Daoy (cell line): ENCODE data around the gene STARD13. TPM values are rescaled to one million over a fixed set of nuclear protein-coding genes. Genes with fewer than 3 reads are reported as not detected.

Experiments used
- DNase-seq: peaks from one replicate; pipeline ENCODE4 v3.0.0-alpha.2; 2015; ENCODE audit warnings: low read depth
- total RNA-seq: library from RNA; depleted of rRNA; stranded (reverse); fragments of >200 nt; shearing (Covaris generic); gene quantifications from 2 replicates; pipeline ENCODE4 v1.2.3, GENCODE V29; 2014; rRNA removed

STARD13 gene
- 7.0 TPM in 2 replicates for total RNA-seq

GRCh38 chr13:33285420-33286124 lies at the start of gene STARD13:
Gene STARD13, minus strand, starts transcription at chr13:33285755. Its CDS starts 117 bp downstream, at chr13:33285638.
- peak; percentile 93 for DNase-seq

- DNase-seq: no peak
Measured at GRCh38 chr13:33334831-33335230, 49.3 kb upstream of the STARD13 start.

DNA sequence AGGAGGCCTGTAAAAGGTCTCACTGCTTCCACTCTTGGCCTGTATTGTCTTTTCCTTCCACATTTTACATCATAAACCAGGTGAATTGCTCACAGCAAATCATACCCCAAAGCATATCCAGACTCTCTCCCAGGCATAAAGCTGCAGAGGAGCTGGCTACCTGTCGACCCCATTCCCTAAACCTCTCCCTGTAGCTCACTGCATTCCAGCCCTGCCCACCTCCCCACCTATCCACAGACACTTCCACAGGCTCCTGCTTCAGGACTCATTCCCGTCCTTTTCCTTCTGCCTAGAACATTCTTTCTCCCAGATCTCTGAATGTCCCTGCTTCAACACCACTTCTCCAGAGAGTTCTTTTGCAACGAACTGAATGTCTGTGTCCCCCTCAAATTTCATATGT lies 46.4 kb upstream of the STARD13 start:
- no peak for DNase-seq

GRCh38 chr13:33330483-33330882 lies 44.9 kb upstream of the STARD13 start:
- DNase-seq: no peak

GRCh38 chr13:33328701-33329100 lies 43.1 kb upstream of the STARD13 start:
- DNase-seq: no peak

- no peak for DNase-seq
Measured at GRCh38 chr13:33326723-33327122, 41.2 kb upstream of the STARD13 start.

DNA sequence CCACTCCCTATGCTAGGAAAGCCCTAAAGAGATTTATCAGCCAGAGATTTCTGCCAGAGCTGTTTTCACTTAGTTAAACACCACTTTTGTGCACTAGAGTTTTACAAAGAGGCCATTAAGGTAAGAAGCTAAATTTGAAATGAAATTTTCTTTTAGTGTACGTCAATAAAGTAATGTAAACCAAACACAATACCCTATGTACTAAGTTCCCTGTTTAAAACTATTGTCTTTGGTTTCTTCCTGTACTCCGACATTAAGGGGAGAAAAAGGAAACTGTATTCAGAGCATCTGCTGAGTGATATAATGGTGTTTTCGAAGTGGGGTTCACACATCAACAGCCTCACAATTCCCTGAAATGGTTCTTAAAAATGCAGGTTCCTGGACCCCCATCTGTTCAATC lies 40.7 kb upstream of the STARD13 start:
- DNase-seq: no peak

GRCh38 chr13:33323801-33324510 lies 38.4 kb upstream of the STARD13 start:
- DNase-seq: no peak

DNA sequence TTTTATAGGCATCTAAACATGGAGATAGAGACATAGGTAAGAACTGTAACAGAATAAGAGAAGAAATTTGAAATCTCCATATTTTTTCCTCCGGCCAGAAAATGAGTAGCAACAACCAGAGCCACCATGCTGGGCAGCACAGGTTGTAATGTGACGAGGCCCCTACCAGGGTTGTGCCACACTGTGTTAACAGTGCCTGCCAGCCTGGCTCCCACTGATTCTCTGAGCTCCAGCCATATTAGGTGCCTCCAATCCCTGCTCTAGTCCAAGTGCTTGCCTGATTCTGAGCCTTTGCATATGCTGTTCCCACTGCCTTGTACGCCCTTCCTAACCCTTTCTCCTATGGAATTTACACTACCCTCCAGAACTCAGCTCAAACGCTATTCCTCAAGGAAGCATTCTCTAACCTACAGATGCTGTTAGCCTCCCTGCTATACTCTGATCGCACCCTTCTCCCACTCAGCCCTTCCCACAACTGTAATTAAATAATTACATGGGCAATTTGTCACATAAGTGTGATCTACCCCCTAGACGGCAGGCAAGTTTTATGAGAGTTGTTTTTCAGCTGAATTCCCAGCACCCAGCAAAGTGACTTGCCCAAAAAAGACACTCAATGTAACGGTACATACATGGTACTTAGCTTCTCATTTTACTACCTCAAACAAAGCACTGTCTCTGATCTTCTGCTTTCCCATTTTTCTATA lies 37.6 kb upstream of the STARD13 start:
- DNase-seq: no peak

DNA sequence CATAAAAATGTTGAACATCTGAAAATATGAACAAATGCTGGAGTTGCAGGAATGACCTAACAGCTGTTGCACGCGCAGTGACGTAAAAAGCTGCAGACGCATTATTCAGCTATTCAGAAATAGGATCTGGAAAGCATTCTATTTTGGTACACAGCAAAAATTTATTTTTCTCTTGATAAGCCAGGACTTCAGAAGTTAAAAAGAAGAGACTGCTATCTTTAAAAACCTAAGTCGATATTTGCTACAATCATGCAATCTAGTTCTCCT lies 36.9 kb upstream of the STARD13 start:
- DNase-seq: no peak

DNA sequence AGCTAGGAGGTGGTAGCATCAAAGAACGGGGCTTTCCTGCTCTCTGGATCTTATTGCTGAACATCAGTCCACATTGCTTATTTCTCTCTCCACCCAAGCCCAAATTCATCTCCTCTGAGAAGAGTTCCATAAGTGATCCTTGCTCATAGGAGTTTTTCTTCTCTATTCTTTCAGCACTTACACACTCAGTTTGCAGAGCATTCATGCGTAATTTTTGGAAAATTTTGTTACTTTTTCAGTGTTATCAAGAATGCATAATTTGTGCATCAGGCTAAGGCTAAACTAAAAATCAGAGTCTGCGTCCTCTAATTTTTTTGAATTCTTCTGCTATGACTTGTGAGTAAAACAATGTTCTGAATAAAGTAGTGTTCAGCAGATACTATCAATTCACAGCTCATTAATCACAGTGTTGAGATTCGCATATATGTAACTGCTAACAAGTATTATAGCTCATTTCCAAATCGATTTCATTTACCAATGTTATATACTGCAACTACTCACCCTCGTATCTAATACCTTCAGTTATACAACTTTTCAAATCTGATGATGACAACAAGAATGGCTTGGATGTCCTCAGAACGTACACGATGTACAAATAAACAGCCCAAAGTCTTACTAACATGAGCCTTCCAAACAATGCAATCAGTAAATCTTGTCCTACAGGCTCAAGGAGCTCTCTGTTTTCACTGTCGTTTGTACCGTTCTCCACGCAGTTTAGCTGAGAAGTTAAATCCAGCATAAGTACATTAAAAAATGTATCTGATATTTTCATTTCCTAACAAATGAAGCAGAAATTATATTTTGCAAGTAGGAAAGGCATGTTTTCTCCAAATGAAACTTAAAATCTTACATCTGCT lies 36.4 kb upstream of the STARD13 start:
- DNase-seq: no peak

- no peak for DNase-seq
Measured at GRCh38 chr13:33319859-33320258, 34.3 kb upstream of the STARD13 start.

- no peak for DNase-seq
Measured at GRCh38 chr13:33318744-33319143, 33.2 kb upstream of the STARD13 start.

GRCh38 chr13:33318037-33318436 lies 32.5 kb upstream of the STARD13 start:
- DNase-seq: no peak

DNA sequence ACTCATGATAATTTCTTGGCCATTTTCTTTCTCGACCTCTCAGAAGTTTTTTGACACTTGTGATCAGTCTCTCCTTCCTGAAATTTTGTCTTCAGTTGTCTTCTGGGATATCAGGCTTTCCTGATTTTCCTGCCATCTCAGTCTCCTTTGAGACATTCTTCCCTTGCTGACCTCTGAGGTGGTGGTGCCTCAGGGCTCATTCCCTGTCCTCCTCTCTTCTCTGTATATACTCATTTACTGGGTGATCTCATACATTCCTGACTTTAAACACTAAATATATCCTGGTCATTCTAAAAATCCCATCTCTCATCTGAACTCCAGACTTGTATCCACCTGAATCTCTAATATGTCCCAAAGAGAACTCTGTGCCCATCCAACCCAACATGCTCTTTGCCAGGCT lies 31.3 kb upstream of the STARD13 start:
- DNase-seq: no peak

DNA sequence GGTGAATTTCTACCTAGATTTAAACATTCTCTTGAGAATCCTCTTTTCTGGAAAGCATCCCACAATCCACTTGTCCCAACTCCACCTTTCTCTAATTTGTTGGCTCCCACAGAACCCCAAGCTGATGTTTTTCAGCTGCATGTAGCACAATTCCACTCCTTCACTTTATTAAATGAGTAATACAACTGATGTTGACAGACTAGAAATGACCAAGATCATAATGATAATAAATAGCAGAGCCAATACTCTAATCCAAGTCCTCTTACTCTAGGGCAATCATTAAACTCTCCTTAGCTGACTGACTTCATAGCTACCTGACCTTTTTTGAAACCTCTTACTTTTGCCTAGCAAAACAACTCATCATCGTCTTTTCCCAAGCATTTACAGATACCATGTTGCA lies 27.9 kb upstream of the STARD13 start:
- DNase-seq: no peak

GRCh38 chr13:33312861-33313212 lies 27.3 kb upstream of the STARD13 start:
- no peak for DNase-seq

DNA sequence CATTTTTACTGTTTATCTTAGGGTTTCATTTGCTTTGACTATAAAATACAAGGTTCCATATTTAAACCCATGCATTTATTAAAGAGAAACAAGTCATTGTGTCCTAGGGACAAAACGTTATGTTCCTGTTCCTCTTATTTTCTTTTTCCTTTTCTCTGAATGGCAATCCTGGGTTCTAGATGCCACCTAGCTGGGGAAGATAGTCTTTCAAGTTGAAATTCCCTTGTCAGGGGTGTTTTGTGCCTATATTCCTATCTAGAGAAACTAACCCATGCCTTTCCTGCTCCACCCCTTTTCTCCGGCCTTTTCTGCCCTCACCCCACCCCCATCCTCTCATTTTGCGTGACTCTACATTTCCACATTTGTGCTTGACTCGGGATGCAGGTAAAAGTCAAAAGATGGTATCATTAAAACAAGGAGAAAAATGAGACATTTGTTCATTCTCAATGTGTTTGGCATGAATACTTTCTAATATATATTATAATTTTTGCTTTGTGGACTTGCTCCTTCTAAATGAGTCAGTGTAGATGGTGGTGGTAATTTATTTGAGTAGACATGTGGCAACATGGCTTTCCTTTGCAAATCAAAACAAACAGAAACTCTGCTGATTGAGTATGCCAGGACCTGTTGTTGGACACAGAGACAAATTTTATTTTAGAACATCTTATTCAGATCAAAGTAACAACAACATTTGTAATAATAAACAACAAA lies 26.8 kb upstream of the STARD13 start:
- DNase-seq: peak; percentile 9

- no peak for DNase-seq
Measured at GRCh38 chr13:33311040-33311439, 25.5 kb upstream of the STARD13 start.

DNA sequence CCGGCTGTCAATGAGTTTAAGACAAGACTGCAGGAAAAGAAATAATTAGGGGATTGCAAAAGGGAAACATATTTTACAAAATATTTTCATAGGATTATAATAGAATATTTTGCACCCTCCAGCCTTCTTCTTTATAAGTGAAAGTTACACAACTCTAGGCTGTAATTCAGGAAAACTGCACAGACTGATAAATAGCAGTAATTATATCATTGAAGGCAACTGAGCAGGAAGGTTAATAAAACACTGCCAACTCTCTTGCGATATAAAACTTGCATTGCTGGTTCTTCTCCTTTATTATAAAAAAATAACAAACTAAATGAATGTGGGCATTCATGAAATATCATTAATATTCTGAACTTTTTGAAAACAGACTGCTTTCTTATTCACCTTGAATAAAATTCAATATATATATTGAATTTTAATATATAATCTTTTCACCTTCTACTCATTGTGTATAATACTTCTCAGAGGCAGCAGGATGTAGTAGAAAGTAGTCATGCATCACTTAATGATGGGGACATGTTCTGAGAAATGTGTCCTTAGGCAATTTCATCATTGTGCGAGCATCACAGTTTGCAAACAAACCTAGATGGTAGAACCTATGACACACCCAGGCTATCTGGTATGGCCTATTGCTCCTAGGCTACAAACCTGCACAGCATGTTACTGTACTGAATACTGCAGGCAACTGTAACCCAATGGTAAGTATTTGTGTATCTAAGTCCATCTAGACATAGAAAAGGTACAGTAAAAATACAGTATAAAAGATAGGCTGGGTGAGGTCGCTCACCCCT lies 24.9 kb upstream of the STARD13 start:
- DNase-seq: no peak

GRCh38 chr13:33308863-33309262 lies 23.3 kb upstream of the STARD13 start:
- DNase-seq: no peak
